SW480 (cell line): ENCODE results near the gene RIMS4.
A peak's percentile ranks its signal among the peaks of the same experiment; 100 is the strongest.

Source experiments
- DNase-seq: peaks from one replicate; pipeline ENCODE4 v3.0.0-alpha.2; 2016; ENCODE audit warnings: low spot score

The RIMS4 gene

GRCh38 chr20:44742304-44743079, 67.9 kb downstream of the RIMS4 start:
- no peak for DNase-seq

DNA sequence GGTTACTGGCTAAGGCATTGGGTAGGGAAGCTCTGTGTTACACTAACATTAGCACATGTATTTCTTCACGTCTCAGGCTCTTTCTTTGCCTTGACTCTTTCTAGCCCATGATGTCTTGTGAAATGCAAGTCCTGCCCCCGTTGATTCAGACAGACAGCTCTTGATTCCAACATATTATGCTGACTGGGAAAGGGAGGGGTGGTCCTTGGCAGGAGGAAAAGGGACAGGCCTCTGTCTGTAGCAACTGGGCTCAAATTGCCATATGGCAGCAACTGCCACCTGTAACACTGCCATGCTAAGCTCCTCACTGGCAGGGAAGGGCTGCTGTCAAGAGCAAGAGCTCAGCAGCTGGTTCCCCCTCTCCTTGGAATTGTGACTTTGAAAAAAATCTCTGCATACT, 70.4 kb downstream of the RIMS4 start:
- DNase-seq = no peak

DNA sequence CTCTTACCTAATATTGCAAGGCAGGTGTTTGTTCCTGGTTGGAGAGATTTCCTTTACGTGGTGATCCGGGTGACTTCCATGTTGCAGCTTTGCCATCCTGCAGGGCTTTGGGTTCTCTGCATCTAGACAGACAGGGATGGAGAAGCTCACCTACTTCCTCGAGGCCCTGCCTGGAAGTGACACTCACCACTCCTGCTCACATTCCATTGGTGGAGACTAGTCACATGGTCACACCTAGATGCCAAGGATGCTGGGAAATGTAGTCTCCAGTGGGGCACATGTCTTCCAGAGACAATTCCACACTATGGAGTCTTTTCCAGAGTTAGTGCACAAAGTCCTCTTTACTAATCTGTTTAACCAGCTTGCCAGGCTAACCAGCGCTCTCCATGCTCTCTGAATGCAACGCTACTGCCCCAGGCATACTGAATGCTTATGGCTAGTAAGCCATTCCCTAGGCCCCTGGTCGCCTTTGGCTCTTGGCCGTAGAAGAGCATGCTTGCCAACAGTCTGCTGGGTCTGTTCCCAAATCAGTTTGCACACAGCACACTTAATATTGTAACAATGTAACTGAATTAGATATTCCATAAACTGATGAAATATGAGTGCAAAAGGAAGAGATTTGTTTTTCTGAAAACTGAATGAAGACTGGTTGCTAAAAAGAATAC, 71.4 kb downstream of the RIMS4 start:
- peak; percentile 91 for DNase-seq

DNA sequence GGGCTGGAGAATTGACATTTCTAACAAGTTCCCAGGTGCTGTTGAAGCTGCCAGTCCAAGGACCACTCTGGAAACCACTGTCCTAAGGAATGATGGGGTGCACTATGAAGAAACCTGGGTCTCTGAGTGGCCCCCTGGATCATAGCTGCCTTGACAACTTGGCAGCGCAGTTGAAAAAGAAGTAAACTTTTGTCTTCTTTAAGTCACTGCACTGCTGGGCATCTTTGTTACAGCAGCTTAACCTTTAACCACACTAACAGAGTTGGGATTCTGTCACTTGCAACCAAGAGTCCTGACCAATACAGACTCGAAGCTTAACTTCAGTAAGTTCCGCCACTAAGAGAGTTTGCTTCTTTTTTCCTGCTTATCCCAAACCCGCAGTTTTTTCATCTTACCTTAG, 73.2 kb downstream of the RIMS4 start:
- DNase-seq = no peak

- DNase-seq = peak; percentile 91
Observed at GRCh38 chr20:44736170-44737021, 74.0 kb downstream of the RIMS4 start.

- no peak for DNase-seq
Observed at GRCh38 chr20:44735816-44736169, 74.6 kb downstream of the RIMS4 start.

GRCh38 chr20:44734938-44735337, 75.4 kb downstream of the RIMS4 start:
- no peak for DNase-seq

GRCh38 chr20:44733341-44734069, 76.8 kb downstream of the RIMS4 start:
- peak; percentile 72 for DNase-seq

DNA sequence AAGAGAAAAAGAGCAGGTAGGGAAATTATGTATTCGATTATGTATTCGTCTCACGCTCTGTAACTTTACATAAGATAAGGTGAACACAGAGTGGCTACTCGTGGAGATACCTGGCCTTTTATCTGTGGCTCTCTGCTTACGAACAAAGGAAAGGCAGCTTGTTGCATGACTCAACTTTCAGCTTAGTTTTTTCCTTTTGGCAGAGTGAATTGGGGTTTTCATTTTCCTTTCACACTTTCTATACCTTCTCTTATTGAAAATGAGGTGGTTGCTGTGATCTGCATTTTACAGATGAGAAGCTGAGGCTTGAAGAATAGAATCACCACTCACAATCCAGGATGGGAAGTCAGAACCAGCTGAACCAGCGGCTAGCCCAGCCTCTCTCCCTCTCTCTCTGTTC, 78.0 kb downstream of the RIMS4 start:
- no peak for DNase-seq

DNA sequence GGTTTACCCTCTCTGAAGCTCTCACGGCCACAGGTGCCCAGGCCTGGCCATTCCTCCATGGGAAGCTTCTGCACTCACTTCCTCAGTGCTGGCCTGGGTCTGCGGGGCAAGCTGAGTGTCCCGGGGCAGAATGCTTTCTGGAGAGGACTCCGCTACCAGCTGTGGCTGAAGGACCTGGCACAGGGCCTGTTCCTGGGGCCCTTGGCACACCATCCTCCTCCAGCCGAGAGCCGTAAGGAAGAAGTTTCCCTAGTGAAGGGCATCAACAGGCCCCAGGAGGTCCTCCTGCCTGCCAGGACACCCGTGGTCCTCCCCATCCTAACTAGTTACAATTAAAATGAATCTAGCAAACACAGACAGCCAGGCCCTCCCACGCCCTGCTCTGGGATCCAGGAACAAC, 78.7 kb downstream of the RIMS4 start:
- no peak for DNase-seq

GRCh38 chr20:44730441-44730840, 79.9 kb downstream of the RIMS4 start:
- DNase-seq = peak; percentile 48

GRCh38 chr20:44728801-44729443, 81.4 kb downstream of the RIMS4 start:
- peak; percentile 99 for DNase-seq

- DNase-seq = no peak
Observed at GRCh38 chr20:44727651-44728050, 82.7 kb downstream of the RIMS4 start.

DNA sequence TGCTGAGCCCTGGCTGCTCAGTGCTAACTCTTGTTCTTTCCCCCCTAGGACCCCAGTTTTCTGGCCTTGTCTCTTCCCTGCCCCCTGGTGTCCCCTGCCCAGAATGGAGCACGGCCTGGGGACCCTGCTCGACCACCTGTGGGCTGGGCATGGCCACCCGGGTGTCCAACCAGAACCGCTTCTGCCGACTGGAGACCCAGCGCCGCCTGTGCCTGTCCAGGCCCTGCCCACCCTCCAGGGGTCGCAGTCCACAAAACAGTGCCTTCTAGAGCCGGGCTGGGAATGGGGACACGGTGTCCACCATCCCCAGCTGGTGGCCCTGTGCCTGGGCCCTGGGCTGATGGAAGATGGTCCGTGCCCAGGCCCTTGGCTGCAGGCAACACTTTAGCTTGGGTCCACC, 83.3 kb downstream of the RIMS4 start:
- DNase-seq = no peak

- DNase-seq = no peak
Observed at GRCh38 chr20:44725837-44726236, 84.5 kb downstream of the RIMS4 start.

GRCh38 chr20:44724423-44725091, 85.8 kb downstream of the RIMS4 start:
- DNase-seq = no peak

DNA sequence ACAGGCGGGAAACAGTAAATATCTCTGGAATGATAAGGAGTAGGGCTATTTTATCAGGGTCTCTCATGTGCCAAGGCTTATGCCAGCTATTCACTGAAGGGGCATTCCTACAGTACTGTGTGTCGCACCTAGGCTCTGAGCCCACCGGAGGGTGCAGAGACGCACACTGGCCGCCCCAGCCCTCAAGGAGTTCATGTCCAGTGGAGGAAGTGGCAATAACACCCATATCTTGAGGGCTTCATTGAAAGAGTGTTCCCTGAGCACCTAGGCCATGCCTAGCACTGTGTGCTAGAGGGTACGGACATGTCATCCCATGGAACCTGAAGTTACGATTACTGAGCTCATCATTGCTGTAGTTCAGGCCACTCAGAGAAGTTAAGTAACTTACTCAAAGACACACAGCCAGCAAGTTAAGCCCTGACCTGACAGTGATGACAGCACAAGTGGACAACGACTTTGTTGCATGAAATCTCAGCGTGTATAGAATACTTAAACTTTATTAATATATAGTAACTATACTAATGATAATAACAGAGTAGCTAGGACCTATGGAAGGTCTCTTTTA, 86.5 kb downstream of the RIMS4 start:
- DNase-seq = no peak

DNA sequence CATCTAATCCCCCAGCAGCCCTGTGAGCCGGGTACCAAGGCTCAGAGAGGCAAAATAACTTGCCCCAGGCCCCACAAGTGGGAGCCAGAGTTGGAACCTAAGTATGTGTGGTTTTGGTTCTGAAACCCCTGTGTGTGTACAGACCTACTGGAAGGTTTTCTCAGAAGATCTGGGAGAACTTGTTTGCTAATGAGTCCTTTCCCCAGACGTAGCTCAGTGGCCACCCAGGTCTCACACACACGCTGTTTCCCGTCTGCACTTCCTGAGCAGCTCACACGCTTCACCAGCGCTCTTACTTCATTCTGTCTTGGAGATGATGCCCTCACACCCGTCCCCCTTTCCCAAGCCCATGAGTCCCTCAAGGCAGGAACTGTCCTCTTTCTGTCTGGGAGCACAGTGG, 87.0 kb downstream of the RIMS4 start:
- DNase-seq = no peak

DNA sequence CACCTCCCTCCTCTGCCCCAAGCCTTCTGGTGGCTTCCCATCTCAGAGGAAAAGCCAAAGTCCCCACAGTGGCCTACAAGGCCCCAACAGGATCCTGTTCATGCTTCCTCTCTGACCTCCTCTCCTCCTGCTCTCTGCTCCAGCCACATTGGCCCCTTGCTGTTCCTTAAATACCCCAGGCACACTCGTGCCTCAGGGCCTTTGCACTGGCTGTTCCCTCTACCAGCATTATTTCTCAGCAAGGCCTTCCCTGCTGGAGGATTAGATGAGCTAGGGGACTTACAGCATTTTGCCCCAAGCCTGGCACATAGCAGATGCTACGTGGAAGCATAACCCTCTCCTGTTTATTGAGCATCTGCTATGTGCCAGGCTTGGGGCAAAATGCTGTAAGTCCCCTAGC, 87.4 kb downstream of the RIMS4 start:
- no peak for DNase-seq

DNA sequence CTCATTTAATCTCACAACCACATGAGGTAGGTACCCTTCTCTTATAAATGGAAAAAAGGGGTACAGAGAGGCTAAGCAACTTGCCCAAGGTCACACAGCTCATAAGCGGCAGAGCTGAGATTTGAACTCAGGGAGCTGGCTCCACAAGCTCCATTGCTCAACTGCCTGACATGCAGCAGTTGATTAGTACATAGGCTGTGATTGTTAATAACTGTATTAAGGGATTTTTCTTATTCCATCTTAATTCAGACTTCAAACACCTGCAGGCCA, 88.6 kb downstream of the RIMS4 start:
- DNase-seq = no peak
